HEK293 (cell line): ENCODE data around the gene DMBX1.

Source experiments
- CTCF ChIA-PET: fragments of 350-600 bp; formaldehyde crosslinking; extraction: SDS; loops from one replicate; lab custom pipeline; 2021; ENCODE audit warnings: antibody characterized with exemption; lab: Yijun Ruan, JAX
- POLR2A ChIA-PET: fragments of 300-600 bp; formaldehyde crosslinking; extraction: SDS; loops from one replicate; lab custom pipeline; 2020; ENCODE audit warnings: antibody characterized with exemption, inconsistent platforms; lab: Yijun Ruan, JAX
- H3K27ac ChIP-seq: fragments of 200-500 bp; sonication (Bioruptor generic); 2 replicates; pipeline ENCODE4 v1.5.1; 2014; ENCODE audit warnings: low read depth, low read length, control low read depth, inconsistent platforms; ENCODE audit errors: extremely low read depth
- H3K36me3 ChIP-seq, 2 experiments: fragments of 200-500 bp in 1 of 2; sonication (Bioruptor generic) in 1 of 2; 1 replicate in 1 of 2; 2 replicates in 1 of 2; pipeline ENCODE4 v1.5.1; 2014 to 2017; ENCODE audit warnings: inconsistent platforms in 2 of 2, low read length in 2 of 2; ENCODE audit not compliant: control insufficient read depth in 2 of 2, insufficient read depth in 1 of 2
- H3K4me1 ChIP-seq: fragments of 200-500 bp; sonication (Bioruptor generic); 2 replicates; pipeline ENCODE4 v1.5.1; 2014; ENCODE audit warnings: mild to moderate bottlenecking, low read length, inconsistent platforms; ENCODE audit not compliant: control insufficient read depth, insufficient read depth
- H3K4me3 ChIP-seq: 2 replicates; pipeline ENCODE4 v1.5.1; 2011; ENCODE audit warnings: low read depth, mild to moderate bottlenecking, control low read depth, low read length, moderate library complexity
- H3K9me3 ChIP-seq: fragments of 200-500 bp; sonication (Bioruptor generic); 2 replicates; pipeline ENCODE4 v1.5.1; 2014; ENCODE audit warnings: low read depth, low read length, inconsistent platforms; ENCODE audit not compliant: control insufficient read depth, insufficient read depth
- FEZF1 ChIP-seq: fragments of 450-650 bp; formaldehyde crosslinking; IDR thresholded peaks from 2 replicates; pipeline ENCODE4 v1.5.1; 2016; ENCODE audit warnings: missing biosample characterization, missing genetic modification characterization
- GLIS1 ChIP-seq: fragments of 450-650 bp; formaldehyde crosslinking; IDR thresholded peaks from 2 replicates; pipeline ENCODE4 v1.5.1; 2016; ENCODE audit warnings: missing biosample characterization, missing genetic modification characterization
- KLF16 ChIP-seq: fragments of 450-650 bp; formaldehyde crosslinking; IDR thresholded peaks from 2 replicates; pipeline ENCODE4 v1.5.1; 2017; ENCODE audit warnings: missing biosample characterization, missing genetic modification characterization
- KLF9 ChIP-seq: fragments of 450-650 bp; formaldehyde crosslinking; IDR thresholded peaks from 2 replicates; pipeline ENCODE4 v1.5.1; 2016; ENCODE audit warnings: missing biosample characterization, missing genetic modification characterization, low read depth
- MEIS1 ChIP-seq: sonication (generic); formaldehyde crosslinking; IDR thresholded peaks from 2 replicates; pipeline ENCODE4 v1.8.1; 2022; ENCODE audit warnings: missing genetic modification reagents, mild to moderate bottlenecking, borderline replicate concordance
- OSR2 ChIP-seq: fragments of 450-650 bp; formaldehyde crosslinking; IDR thresholded peaks from 2 replicates; pipeline ENCODE4 v1.5.1; 2016; ENCODE audit warnings: missing biosample characterization, missing genetic modification characterization
- REST ChIP-seq: fragments of 450-650 bp; formaldehyde crosslinking; IDR thresholded peaks from 2 replicates; pipeline ENCODE4 v1.5.1; 2016; ENCODE audit warnings: missing biosample characterization, missing genetic modification characterization
- SALL2 ChIP-seq: fragments of 450-650 bp; formaldehyde crosslinking; IDR thresholded peaks from 2 replicates; pipeline ENCODE4 v1.5.0; 2017; ENCODE audit warnings: missing biosample characterization, mild to moderate bottlenecking, missing genetic modification characterization, borderline replicate concordance
- SP2 ChIP-seq: fragments of 450-650 bp; formaldehyde crosslinking; IDR thresholded peaks from 2 replicates; pipeline ENCODE4 v1.5.1; 2016; ENCODE audit warnings: missing biosample characterization, missing genetic modification characterization
- ZEB2 ChIP-seq: fragments of 450-650 bp; formaldehyde crosslinking; IDR thresholded peaks from 2 replicates; pipeline ENCODE4 v1.5.1; 2016; ENCODE audit warnings: missing biosample characterization, missing genetic modification characterization
- ZIC2 ChIP-seq: fragments of 450-650 bp; formaldehyde crosslinking; IDR thresholded peaks from 2 replicates; pipeline ENCODE4 v1.5.1; 2016; ENCODE audit warnings: missing biosample characterization, missing genetic modification characterization
- ZNF19 ChIP-seq: fragments of 450-650 bp; formaldehyde crosslinking; IDR thresholded peaks from 2 replicates; pipeline ENCODE4; 2016; ENCODE audit warnings: missing biosample characterization, missing genetic modification characterization, low read depth
- ZNF416 ChIP-seq: fragments of 450-650 bp; formaldehyde crosslinking; IDR thresholded peaks from 2 replicates; pipeline ENCODE4 v1.5.1; 2016; ENCODE audit warnings: missing biosample characterization, missing genetic modification characterization
- ZNF560 ChIP-seq: fragments of 450-650 bp; formaldehyde crosslinking; IDR thresholded peaks from 2 replicates; pipeline ENCODE4 v1.5.1; 2017; ENCODE audit warnings: missing biosample characterization, missing genetic modification characterization, borderline replicate concordance
- ZNF837 ChIP-seq: fragments of 450-650 bp; formaldehyde crosslinking; IDR thresholded peaks from 2 replicates; pipeline ENCODE4 v1.5.1; 2016; ENCODE audit warnings: missing biosample characterization, missing genetic modification characterization
- TF ChIP-seq, protein P1 (sequence below): fragments of 450-650 bp; formaldehyde crosslinking; IDR thresholded peaks from 2 replicates; pipeline ENCODE4 v1.5.1; 2016; ENCODE audit warnings: missing biosample characterization, missing genetic modification characterization
- TF ChIP-seq, protein P2 (sequence below): fragments of 450-650 bp; formaldehyde crosslinking; IDR thresholded peaks from 2 replicates; pipeline ENCODE4 v1.5.0; 2017; ENCODE audit warnings: missing biosample characterization, missing genetic modification characterization, borderline replicate concordance
- TF ChIP-seq, protein P3 (sequence below): fragments of 450-650 bp; formaldehyde crosslinking; IDR thresholded peaks from 2 replicates; pipeline ENCODE4 v1.5.1; 2016; ENCODE audit warnings: missing biosample characterization, missing genetic modification characterization
- TF ChIP-seq, protein P4 (sequence below): fragments of 450-650 bp; formaldehyde crosslinking; IDR thresholded peaks from 2 replicates; pipeline ENCODE4 v1.5.1; 2016; ENCODE audit warnings: missing biosample characterization, missing genetic modification characterization

The DMBX1 gene

DNA sequence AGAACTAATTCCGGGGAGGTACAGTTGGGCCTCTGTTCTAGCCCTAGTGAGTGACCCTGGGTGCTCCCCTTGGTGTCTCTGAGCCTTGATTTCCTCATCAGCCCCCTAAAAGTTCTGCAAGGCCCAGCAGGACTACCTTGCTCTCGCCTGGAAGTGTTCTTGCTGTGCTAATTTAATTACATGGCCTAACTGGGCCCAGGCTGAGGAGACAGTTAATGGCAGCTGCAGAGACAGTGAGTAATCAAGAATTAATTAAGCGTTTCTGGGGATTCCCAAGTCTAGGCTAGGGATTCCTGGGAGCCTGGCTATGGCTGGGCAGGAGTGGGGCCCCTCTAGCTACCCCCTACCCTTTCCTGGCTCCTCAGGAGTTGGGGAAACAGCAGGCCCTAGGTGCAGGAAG, 24.7 kb upstream of the DMBX1 start:
- no peak for TF ChIP-seq ZNF560 (tag by site-specific recombination)
- peak; percentile 59; the same call in 1 of the 2 replicates for TF ChIP-seq ZIC2 (tag by site-specific recombination)
- Histone ChIP-seq H3K27ac (no peak overlapping the region), H3K36me3 (no peaks in the 10 kb centered on the region), H3K4me3 (no peak overlapping the region), H3K4me1 (no peaks in the 10 kb centered on the region), H3K9me3 (no peaks in the 10 kb centered on the region)
- ChIA-PET CTCF (interaction anchor here (0.6 to 2.1 kb wide), 3 partner anchors 19 to 64 kb away, joined by 4 to 7 read pairs (median 6); no protein-coding TSS in a partner anchor), POLR2A (no interaction called here)

- ChIA-PET POLR2A (no interaction called here), CTCF (no interaction called here)
- Histone ChIP-seq H3K4me1 (no peaks in the 10 kb centered on the region), H3K36me3 (no peaks in the 10 kb centered on the region), H3K27ac (no peak overlapping the region), H3K4me3 (no peak overlapping the region), H3K9me3 (no peaks in the 10 kb centered on the region)
- TF ChIP-seq, protein P1, sequence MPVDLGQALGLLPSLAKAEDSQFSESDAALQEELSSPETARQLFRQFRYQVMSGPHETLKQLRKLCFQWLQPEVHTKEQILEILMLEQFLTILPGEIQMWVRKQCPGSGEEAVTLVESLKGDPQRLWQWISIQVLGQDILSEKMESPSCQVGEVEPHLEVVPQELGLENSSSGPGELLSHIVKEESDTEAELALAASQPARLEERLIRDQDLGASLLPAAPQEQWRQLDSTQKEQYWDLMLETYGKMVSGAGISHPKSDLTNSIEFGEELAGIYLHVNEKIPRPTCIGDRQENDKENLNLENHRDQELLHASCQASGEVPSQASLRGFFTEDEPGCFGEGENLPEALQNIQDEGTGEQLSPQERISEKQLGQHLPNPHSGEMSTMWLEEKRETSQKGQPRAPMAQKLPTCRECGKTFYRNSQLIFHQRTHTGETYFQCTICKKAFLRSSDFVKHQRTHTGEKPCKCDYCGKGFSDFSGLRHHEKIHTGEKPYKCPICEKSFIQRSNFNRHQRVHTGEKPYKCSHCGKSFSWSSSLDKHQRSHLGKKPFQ (tag by site-specific recombination): no peak
- TF ChIP-seq, protein P2, sequence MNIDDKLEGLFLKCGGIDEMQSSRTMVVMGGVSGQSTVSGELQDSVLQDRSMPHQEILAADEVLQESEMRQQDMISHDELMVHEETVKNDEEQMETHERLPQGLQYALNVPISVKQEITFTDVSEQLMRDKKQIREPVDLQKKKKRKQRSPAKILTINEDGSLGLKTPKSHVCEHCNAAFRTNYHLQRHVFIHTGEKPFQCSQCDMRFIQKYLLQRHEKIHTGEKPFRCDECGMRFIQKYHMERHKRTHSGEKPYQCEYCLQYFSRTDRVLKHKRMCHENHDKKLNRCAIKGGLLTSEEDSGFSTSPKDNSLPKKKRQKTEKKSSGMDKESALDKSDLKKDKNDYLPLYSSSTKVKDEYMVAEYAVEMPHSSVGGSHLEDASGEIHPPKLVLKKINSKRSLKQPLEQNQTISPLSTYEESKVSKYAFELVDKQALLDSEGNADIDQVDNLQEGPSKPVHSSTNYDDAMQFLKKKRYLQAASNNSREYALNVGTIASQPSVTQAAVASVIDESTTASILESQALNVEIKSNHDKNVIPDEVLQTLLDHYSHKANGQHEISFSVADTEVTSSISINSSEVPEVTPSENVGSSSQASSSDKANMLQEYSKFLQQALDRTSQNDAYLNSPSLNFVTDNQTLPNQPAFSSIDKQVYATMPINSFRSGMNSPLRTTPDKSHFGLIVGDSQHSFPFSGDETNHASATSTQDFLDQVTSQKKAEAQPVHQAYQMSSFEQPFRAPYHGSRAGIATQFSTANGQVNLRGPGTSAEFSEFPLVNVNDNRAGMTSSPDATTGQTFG: no peak
- TF ChIP-seq, protein P3, sequence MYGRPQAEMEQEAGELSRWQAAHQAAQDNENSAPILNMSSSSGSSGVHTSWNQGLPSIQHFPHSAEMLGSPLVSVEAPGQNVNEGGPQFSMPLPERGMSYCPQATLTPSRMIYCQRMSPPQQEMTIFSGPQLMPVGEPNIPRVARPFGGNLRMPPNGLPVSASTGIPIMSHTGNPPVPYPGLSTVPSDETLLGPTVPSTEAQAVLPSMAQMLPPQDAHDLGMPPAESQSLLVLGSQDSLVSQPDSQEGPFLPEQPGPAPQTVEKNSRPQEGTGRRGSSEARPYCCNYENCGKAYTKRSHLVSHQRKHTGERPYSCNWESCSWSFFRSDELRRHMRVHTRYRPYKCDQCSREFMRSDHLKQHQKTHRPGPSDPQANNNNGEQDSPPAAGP: no peak
- TF ChIP-seq ZNF19 (tag by site-specific recombination) (no peak), KLF9 (tag by site-specific recombination) (no peak), FEZF1 (tag by site-specific recombination) (no peak), SALL2 (tag by site-specific recombination) (no peak), ZNF837 (tag by site-specific recombination) (no peak), MEIS1 (no peak), ZEB2 (tag by site-specific recombination) (no peak), ZNF416 (tag by site-specific recombination) (no peak)
- TF ChIP-seq, all 188 proteins: peak for 0
Measured at GRCh38 chr1:46465981-46466476, 23.6 kb upstream of the DMBX1 start.

DNA sequence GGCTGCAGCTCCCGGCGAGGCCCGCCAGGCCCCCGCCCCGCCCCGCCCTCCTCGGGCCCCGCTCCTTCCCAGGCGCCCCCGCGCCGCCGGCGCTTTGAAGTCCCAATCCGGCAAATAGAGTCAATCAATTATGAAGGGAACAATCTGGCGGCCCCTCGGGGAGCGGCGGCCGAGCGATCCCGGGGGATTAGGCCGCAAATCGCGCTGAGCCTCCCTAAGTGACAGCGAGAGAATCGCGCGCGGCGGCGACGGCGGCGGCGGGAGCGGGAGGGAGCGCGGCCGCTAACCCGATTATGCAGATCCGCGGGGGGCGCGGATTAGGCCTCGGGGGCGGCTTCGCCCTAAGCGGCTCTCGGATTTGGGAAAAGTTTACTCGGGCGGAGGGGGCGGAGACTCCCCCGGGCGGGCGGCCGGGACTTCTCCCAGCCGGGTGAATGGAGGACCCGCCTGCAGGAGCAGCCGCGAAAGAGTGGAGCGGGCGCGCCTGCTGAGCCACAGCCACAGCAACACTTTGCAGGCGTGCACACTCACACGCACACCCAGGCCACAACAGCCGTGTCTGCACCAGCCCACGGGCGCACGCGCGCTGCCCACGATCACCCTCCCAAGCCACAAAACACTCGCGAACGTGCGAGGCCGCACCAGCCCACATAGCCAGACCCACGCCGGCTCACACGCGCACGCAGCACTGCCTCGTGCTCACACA, 23.0 kb upstream of the DMBX1 start:
- H3K4me3 ChIP-seq: peak overlapping the region; percentile 10
- H3K27ac ChIP-seq: peak overlapping the region; percentile 22; the same call in 1 of the 2 replicates
- ChIA-PET CTCF (no interaction called here), POLR2A (no interaction called here)
- no peaks in the 10 kb centered on the region for H3K4me1 ChIP-seq
- no peaks in the 10 kb centered on the region for H3K9me3 ChIP-seq
- no peaks in the 10 kb centered on the region for H3K36me3 ChIP-seq
- TF ChIP-seq REST (tag by site-specific recombination) (no peak), GLIS1 (tag by site-specific recombination) (peak; percentile 75), SP2 (tag by site-specific recombination) (peak; percentile 26; the same call in 1 of the 2 replicates), OSR2 (tag by site-specific recombination) (no peak), KLF16 (tag by site-specific recombination) (no peak), ZIC2 (tag by site-specific recombination) (0 out of 2 replicates have a peak, but pooled peaks have one; percentile 14)
- TF ChIP-seq, protein P4, sequence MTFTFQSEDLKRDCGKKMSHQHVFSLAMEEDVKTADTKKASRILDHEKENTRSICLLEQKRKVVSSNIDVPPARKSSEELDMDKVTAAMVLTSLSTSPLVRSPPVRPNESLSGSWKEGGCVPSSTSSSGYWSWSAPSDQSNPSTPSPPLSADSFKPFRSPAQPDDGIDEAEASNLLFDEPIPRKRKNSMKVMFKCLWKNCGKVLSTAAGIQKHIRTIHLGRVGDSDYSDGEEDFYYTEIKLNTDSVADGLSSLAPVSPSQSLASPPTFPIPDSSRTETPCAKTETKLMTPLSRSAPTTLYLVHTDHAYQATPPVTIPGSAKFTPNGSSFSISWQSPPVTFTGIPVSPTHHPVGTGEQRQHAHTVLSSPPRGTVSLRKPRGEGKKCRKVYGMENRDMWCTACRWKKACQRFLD (tag by site-specific recombination): no peak
